Astrocyte of the hippocampus (primary cell): ENCODE data around the gene TMEM107.

ENCODE experiments used
- DNase-seq: peaks from one replicate; pipeline ENCODE4 v3.0.0; 2011; ENCODE audit warnings: low read depth, low spot score

TMEM107 gene

GRCh38 chr17:8162233-8162996 lies 13.8 kb downstream of the TMEM107 start, which contains the start of gene VAMP2:
Gene VAMP2, minus strand, starts transcription at chr17:8162948. Its CDS starts 69 bp downstream, at chr17:8162879.
- DNase-seq = peak; percentile 90

- DNase-seq = no peak
Measured at GRCh38 chr17:8161289-8162232, 14.6 kb downstream of the TMEM107 start.

DNA sequence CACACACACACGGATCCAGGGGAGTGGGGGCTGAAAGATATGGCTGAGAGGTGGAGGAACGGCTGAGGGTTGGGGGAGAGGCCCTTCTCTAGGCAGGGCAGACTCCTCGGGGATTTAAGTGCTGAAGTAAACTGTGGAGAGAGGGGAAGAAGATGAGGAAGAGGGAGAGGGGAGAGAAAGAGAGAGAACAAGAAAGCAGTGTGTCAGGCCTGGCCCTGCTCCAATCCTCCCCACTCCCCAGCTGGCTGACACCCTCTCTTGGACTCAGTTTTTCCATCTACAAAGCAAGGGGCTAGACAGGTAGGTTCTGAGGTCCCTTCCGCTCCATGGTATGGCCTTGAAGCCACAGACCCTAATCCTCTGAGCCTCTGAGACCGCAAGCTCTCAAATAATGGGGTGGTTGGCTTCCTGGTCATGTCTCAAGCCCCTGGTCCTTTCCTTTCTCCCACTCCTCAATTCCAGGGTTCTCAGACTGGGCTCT lies 15.4 kb downstream of the TMEM107 start:
- no peak for DNase-seq

DNA sequence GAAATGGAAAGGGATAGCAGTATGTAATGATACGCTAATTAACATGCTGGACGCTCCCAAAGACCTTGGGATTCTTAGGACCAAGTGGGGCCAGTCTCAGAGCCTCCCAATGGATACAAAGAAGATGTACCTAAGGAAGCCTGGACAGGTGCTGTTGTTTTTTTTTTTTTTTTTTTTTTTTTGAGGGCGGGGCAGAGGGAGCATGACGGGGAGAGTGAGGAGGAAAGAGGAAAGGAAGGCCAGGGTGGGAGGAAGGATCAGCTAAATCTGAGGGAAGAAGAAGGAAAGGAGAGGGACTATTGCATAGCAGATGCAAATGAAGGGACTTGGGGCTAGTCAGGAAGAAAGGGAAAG lies 16.0 kb downstream of the TMEM107 start:
- no peak for DNase-seq

- no peak for DNase-seq
Measured at GRCh38 chr17:8159459-8160223, 16.5 kb downstream of the TMEM107 start.

- DNase-seq = no peak
Measured at GRCh38 chr17:8159032-8159400, 17.2 kb downstream of the TMEM107 start.

GRCh38 chr17:8158267-8159031 lies 17.7 kb downstream of the TMEM107 start:
- peak; percentile 93 for DNase-seq

- peak; percentile 100 for DNase-seq
Measured at GRCh38 chr17:8156246-8156992, 19.8 kb downstream of the TMEM107 start.

DNA sequence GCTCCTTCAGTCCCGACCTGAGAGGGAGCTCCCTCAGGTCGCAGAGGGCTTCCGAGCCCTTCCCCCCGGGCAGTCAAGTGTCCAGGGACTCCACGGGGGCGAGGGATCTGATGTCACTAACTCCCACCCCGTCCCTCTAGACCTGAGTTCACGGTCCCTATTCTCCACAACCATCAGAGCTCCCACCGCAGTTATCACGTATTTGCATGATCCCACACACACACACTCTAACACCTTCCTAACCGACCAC lies 20.3 kb downstream of the TMEM107 start:
- DNase-seq = no peak

- DNase-seq = no peak
Measured at GRCh38 chr17:8155231-8155995, 20.8 kb downstream of the TMEM107 start.

GRCh38 chr17:8154608-8155155 lies 21.5 kb downstream of the TMEM107 start:
- DNase-seq = no peak

DNA sequence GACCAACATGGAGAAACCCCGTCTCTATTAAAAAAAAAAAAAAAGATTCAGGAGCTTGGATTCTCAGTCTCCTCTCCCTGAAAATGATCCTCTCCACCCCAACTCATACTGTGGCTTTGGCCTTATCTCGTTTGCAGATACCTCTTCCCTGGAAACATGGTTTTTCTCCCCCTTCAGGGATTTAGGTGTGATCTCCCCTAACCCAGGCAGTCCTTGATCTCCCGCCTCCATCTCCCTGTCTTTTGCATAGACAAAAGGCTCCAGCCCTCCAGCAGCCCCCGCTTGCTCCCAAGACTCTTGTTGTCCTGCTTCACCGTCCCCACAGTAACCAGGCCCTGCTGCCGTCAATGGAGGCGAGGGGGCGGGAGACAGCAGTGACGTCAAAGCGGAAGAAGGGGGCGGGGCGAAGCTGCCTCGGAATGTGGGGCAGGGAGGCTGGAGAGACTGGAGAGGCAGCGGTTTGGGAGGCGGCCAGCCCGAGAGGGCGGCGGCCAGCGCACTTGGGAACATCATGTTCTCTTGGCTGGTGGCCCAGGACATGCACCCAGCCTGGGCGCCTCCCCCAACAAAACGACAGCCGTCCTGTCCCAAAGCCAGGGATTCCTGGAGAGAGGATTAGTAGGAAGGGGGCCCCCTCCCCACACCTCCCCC lies 22.1 kb downstream of the TMEM107 start:
- DNase-seq = peak; percentile 100

DNA sequence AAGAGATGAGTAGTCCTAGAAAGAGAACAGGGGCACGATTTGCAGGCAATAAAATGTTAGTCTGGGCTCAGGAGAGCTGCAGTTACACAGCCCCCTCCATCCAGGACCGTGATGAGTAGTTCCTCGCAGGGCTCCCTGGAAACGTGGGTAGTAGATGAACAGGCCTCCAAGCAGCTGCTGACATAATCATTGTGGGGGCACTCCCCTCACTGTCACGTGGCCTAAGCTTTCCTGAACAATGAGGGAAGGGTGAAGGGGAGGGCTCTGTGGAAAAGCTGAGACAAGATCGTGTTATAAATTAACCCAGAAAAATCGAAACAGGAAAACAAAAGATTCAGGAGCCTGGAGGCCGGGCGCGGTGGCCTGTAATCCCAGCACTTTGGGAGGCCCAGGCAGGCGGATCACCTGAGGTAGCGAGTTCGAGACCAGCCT lies 22.6 kb downstream of the TMEM107 start:
- DNase-seq = peak; percentile 94

- DNase-seq = no peak
Measured at GRCh38 chr17:8153031-8153451, 23.1 kb downstream of the TMEM107 start.

DNA sequence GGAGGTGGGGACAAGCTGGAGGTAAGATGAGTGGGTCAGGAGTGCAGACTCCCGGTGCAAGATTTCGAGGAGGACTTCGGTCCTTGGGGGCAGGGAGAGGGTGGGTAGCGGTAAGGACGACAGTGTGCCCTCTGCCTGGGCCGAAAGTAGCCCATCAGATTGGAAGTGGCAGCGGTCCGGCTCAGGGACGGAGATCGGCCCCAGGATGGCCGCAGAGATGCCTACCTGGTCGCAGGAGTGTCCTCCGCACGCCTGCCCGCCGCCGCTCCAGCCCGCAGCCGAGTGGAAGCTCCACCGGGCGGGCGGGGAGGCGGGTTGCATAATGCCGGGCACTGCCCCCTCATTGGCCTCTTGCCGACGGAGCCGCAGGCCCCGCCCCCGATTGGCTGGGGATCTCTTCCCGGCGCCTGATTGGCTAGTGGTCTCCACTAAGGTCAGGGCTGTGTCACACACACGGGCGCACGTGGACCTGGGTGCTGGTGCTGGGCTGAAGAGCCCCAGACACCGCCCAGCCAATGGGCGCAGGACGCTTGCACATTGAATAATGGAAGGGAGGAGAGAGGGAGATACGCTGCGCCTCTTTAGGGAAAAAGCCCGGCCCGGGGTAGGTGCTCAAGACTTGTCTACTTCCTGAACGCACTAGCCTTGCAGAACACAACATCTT lies 23.9 kb downstream of the TMEM107 start, which contains the start of gene PER1:
Gene PER1, minus strand, starts transcription at position 293 of the 664 bp plus-strand sequence. CDS start 1,698 bp downstream, outside the sequence.
- DNase-seq = peak; percentile 98

DNA sequence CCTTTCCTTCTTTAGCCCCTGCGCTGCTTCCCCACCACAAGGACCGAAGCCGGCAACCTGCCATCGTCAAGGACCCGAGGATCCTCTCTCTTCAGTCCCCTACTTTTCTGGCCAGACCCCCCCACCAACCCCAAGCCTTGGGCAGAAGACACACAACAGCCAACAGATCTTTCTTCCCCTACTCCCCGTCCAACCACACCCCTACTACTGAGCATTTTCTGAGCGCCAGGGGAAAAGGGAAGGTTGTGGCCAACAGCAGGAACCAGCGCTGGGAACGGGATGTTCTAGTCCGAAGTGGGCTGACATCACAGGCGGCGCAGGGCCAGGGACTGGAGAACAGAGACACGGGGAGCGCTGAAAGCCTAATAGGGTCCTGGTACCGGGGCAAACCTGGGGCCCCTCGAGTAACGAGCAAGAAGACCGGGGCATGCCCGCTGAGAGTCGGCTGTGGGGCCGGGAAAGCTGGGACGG lies 24.5 kb downstream of the TMEM107 start:
- peak; percentile 85 for DNase-seq

GRCh38 chr17:8151120-8151640 lies 25.0 kb downstream of the TMEM107 start:
- peak; percentile 97 for DNase-seq
